Effector memory CD8-positive, alpha-beta T cell (primary cell): Measurements from ENCODE around the gene NCOA6.
A peak's percentile ranks its signal among the peaks of the same experiment; 100 is the strongest.
"Not testable (repeated sequence)": the region's sequence is repeated elsewhere in the genome, so short reads cannot be mapped to it uniquely, and the experiment has no call there.

Experiments used
- ATAC-seq: fragments of 150-1000 bp; cut with Tn5 transposase; replicated peaks from 2 replicates; pipeline ENCODE4 v1.10.0; 2021; ENCODE audit warnings: mild to moderate bottlenecking, moderate library complexity
- DNase-seq, 3 experiments: peaks; one replicate each; pipeline ENCODE4 v3.0.0; 2021
- H3K27ac Mint-ChIP-seq, 2 donors: one replicate each; pipeline ENCODE4 v1.8.0; 2022; ENCODE audit warnings: mild to moderate bottlenecking in 2 of 2, mixed read lengths in 2 of 2, moderate library complexity in 2 of 2
- H3K27me3 Mint-ChIP-seq, 2 donors: one replicate each; pipeline ENCODE4 v1.8.0; 2022; ENCODE audit warnings: mixed read lengths in 2 of 2
- H3K36me3 Mint-ChIP-seq: one replicate; pipeline ENCODE4 v1.8.0; 2022; ENCODE audit warnings: mild to moderate bottlenecking, moderate library complexity, mixed read lengths; ENCODE audit not compliant: insufficient read depth
- H3K4me1 Mint-ChIP-seq, 2 donors: one replicate each; pipeline ENCODE4 v1.8.0; 2022; ENCODE audit warnings: low read depth in 2 of 2, mixed read lengths in 2 of 2
- H3K4me3 Mint-ChIP-seq, 2 donors: one replicate each; pipeline ENCODE4 v1.8.0; 2022; ENCODE audit warnings: mild to moderate bottlenecking in 2 of 2, mixed read lengths in 2 of 2, moderate library complexity in 2 of 2
- H3K9me3 Mint-ChIP-seq, 2 donors: one replicate each; pipeline ENCODE4 v1.8.0; 2022; ENCODE audit warnings: mixed read lengths in 2 of 2

NCOA6 gene

GRCh38 chr20:34748709-34749108 is 76.7 kb downstream of the NCOA6 start:
- Mint-ChIP-seq H3K27me3 (no peaks in the 10 kb centered on the region), H3K27ac (peak overlapping the region in 1 of 2 donors; percentile 65), H3K9me3 (no peaks in the 10 kb centered on the region), H3K36me3 (peaks cover 70% of the 10 kb centered on the region), H3K4me1 (no peaks in the 10 kb centered on the region), H3K4me3 (no peak overlapping the region)
- ATAC-seq (no peak), DNase-seq (no peak)

DNA sequence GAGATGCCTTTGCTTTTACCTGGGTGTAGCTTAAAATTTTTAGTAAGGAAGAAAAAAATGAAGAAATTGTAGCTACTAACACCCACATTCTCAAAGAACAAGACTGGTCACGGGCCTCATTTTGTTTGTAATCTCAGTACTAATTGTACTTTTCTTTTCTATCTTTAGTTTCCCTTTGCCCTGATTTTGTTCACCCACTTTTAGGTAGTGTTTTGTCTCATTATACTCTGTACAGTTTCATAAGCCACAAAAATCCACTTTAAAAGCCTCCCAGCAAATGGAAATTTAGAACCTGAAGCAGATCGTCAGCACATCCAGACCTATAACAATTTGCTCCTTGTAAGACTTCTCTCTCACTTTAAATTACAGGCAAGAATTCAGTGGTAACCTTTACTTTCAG is 78.0 kb downstream of the NCOA6 start:
- H3K4me3 Mint-ChIP-seq = no peak overlapping the region
- H3K9me3 Mint-ChIP-seq = no peaks in the 10 kb centered on the region
- DNase-seq (no peak), ATAC-seq (no peak)
- peak overlapping the region in 1 of 2 donors; percentile 35 for H3K27ac Mint-ChIP-seq
- no peaks in the 10 kb centered on the region for H3K27me3 Mint-ChIP-seq
- peaks cover 0 to 5% of the 10 kb centered on the region in 2 donors for H3K4me1 Mint-ChIP-seq
- peaks cover 75% of the 10 kb centered on the region for H3K36me3 Mint-ChIP-seq

DNA sequence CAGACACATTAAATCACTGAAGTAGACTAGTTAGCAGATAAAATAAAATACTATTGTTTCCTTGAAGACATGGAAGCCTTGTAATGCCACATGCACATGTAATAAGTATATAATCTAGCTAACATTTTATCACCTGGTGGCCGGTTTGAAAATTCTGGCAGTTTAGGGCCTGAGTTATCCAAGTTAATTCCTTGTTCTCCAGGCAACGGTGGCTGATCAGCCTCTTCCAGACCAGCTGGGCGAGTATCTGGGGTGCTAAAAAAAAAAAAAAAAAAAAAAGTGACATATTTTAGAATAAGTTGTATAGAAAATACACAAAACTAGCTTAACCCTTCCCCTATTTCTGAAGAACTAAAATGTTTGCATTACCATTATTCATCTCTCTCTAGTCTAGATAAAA is 78.8 kb downstream of the NCOA6 start:
- H3K4me1 Mint-ChIP-seq = peaks cover 0 to 5% of the 10 kb centered on the region in 2 donors
- no peak for DNase-seq
- H3K9me3 Mint-ChIP-seq = no peaks in the 10 kb centered on the region
- H3K27ac Mint-ChIP-seq = no peak overlapping the region
- no peak for ATAC-seq
- peaks cover 70% of the 10 kb centered on the region for H3K36me3 Mint-ChIP-seq
- no peaks in the 10 kb centered on the region for H3K27me3 Mint-ChIP-seq
- no peak overlapping the region for H3K4me3 Mint-ChIP-seq

DNA sequence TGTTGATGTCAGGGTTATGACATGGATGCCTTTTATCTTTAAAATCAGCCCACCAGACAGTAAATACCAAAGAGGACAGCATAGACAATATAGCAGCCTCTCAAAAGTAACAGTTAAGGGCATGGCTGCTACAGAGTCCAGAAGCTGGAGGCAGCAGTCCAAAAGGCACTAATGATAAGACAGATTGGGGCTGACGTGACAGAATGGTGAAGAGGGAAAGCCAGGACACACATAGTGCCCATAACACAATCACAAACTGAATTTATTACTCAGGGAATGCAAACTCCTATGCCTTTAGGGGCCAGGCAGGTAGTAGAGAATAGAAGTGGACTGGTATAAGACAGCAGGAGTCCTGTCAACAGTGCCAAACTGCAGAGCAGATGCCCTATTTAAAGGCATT is 80.6 kb downstream of the NCOA6 start:
- ATAC-seq (no peak), DNase-seq (no peak)
- Mint-ChIP-seq H3K4me3 (no peak overlapping the region), H3K4me1 (peaks cover 0 to 5% of the 10 kb centered on the region in 2 donors), H3K27me3 (no peaks in the 10 kb centered on the region), H3K27ac (no peak overlapping the region), H3K9me3 (no peaks in the 10 kb centered on the region), H3K36me3 (peaks cover 57% of the 10 kb centered on the region)

- Mint-ChIP-seq H3K9me3 (no peaks in the 10 kb centered on the region), H3K27ac (no peak overlapping the region), H3K36me3 (peaks cover 52% of the 10 kb centered on the region)
Observed at GRCh38 chr20:34744340-34744739, 81.1 kb downstream of the NCOA6 start.

GRCh38 chr20:34743039-34743438 is 82.4 kb downstream of the NCOA6 start:
- ATAC-seq = no peak
- Mint-ChIP-seq H3K27ac (peak overlapping the region in 1 of 2 donors; percentile 30), H3K4me1 (peaks cover 0 to 5% of the 10 kb centered on the region in 2 donors), H3K27me3 (no peaks in the 10 kb centered on the region), H3K9me3 (no peaks in the 10 kb centered on the region), H3K36me3 (peaks cover 50% of the 10 kb centered on the region), H3K4me3 (no peak overlapping the region)
- DNase-seq = no peak

More at GRCh38 chr20:34744340-34744739, 81.1 kb downstream of the NCOA6 start:
- no peak overlapping the region for H3K4me3 Mint-ChIP-seq
- no peak for ATAC-seq
- no peaks in the 10 kb centered on the region for H3K27me3 Mint-ChIP-seq
- no peak for DNase-seq
- peaks cover 0 to 5% of the 10 kb centered on the region in 2 donors for H3K4me1 Mint-ChIP-seq

GRCh38 chr20:34736106-34736735 is 89.2 kb downstream of the NCOA6 start:
- H3K36me3 Mint-ChIP-seq = peaks cover 18% of the 10 kb centered on the region
- no peaks in the 10 kb centered on the region for H3K9me3 Mint-ChIP-seq
- H3K4me3 Mint-ChIP-seq = no peak overlapping the region
- H3K27ac Mint-ChIP-seq = no peak overlapping the region
- no peaks in the 10 kb centered on the region for H3K27me3 Mint-ChIP-seq
- H3K4me1 Mint-ChIP-seq = no peaks in the 10 kb centered on the region
- ATAC-seq (no peak), DNase-seq (no peak)

DNA sequence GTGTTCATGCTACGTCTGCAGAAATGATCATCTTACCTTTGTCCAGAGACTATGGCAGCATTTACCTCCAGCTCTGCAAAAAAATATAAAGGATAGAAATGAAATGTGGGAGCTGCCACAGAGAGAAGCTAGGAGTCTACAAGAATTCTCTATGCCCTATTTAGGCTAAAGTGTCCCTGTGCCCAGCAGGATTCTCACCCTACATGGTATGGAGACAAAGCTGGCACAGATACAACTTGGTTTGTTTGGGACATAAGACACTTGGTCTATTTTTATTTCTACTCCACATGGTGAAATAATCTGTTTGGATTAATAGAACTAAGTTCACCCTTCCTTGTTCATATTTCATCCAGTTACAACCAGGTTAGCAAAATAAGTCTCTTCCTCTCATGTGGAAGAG is 92.9 kb downstream of the NCOA6 start:
- DNase-seq (no peak), ATAC-seq (no peak)
- H3K4me3 Mint-ChIP-seq = no peak overlapping the region
- H3K27ac Mint-ChIP-seq = no peak overlapping the region
- H3K27me3 Mint-ChIP-seq = no peaks in the 10 kb centered on the region
- no peaks in the 10 kb centered on the region for H3K4me1 Mint-ChIP-seq
- H3K9me3 Mint-ChIP-seq = no peaks in the 10 kb centered on the region
- peaks cover 31% of the 10 kb centered on the region for H3K36me3 Mint-ChIP-seq

- Mint-ChIP-seq H3K4me3 (no peak overlapping the region), H3K27ac (no peak overlapping the region), H3K36me3 (peaks cover 41% of the 10 kb centered on the region), H3K9me3 (no peaks in the 10 kb centered on the region), H3K27me3 (no peaks in the 10 kb centered on the region), H3K4me1 (no peaks in the 10 kb centered on the region)
- ATAC-seq = no peak
- no peak for DNase-seq
Observed at GRCh38 chr20:34729416-34729815, 96.0 kb downstream of the NCOA6 start.

DNA sequence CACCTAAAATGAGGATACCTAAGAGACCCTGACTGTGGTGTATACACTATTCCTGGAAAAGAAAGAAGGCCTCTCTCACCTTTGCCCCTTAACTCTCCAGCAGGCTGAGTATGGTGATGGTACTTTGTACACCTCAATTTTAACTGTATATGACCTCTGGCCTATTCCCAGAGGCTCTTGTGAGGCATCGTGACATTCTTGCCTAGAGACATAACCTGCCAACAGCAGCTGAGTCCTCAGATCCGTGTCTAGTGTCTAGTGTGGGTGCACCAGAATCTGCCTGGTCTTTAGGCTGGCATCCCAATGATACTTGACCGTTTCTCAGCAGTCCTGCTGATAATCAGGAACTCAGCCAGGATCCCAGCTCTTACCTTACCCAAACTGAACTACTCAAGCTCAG is 101.3 kb downstream of the NCOA6 start:
- H3K36me3 Mint-ChIP-seq = peaks cover 40% of the 10 kb centered on the region
- H3K27me3 Mint-ChIP-seq = no peaks in the 10 kb centered on the region
- DNase-seq = no peak
- peaks cover 0 to 4% of the 10 kb centered on the region in 2 donors for H3K4me1 Mint-ChIP-seq
- H3K27ac Mint-ChIP-seq = no peak overlapping the region
- ATAC-seq = no peak
- no peak overlapping the region for H3K4me3 Mint-ChIP-seq
- H3K9me3 Mint-ChIP-seq = no peaks in the 10 kb centered on the region

GRCh38 chr20:34722560-34722959 is 102.9 kb downstream of the NCOA6 start:
- peaks cover 39% of the 10 kb centered on the region for H3K36me3 Mint-ChIP-seq
- not testable (repeated sequence) for H3K9me3 Mint-ChIP-seq, DNase-seq, H3K27me3 Mint-ChIP-seq, H3K4me3 Mint-ChIP-seq, ATAC-seq, H3K4me1 Mint-ChIP-seq
- peak overlapping the region in 1 of 2 donors; percentile 44 for H3K27ac Mint-ChIP-seq

GRCh38 chr20:34720266-34720665 is 105.2 kb downstream of the NCOA6 start:
- H3K4me3 Mint-ChIP-seq = no peak overlapping the region
- no peak for DNase-seq
- H3K27me3 Mint-ChIP-seq = no peaks in the 10 kb centered on the region
- ATAC-seq = no peak
- peak overlapping the region; percentile 20 to 68 for H3K27ac Mint-ChIP-seq
- H3K36me3 Mint-ChIP-seq = peaks cover 43% of the 10 kb centered on the region
- H3K4me1 Mint-ChIP-seq = peaks cover 0 to 4% of the 10 kb centered on the region in 2 donors
- H3K9me3 Mint-ChIP-seq = no peaks in the 10 kb centered on the region

GRCh38 chr20:34719242-34720017 is 106.0 kb downstream of the NCOA6 start:
- H3K36me3 Mint-ChIP-seq = peaks cover 49% of the 10 kb centered on the region
- not testable (repeated sequence) for H3K4me3 Mint-ChIP-seq, H3K27me3 Mint-ChIP-seq, DNase-seq, H3K4me1 Mint-ChIP-seq, ATAC-seq, H3K9me3 Mint-ChIP-seq
- peak overlapping the region; percentile 41 to 68 for H3K27ac Mint-ChIP-seq
